Breast epithelium (tissue), 3 donors: Measurements from ENCODE around the gene LAMP2.

Experiments
- CTCF ChIP-seq, 3 donors: fragments of 450-650 bp; IDR thresholded peaks; one replicate each; pipeline ENCODE4 v1.5.1; 2016 to 2017; ENCODE audit warnings: antibody characterized with exemption in 3 of 3, mild to moderate bottlenecking in 3 of 3, moderate library complexity in 3 of 3
- POLR2A ChIP-seq: fragments of 450-650 bp; IDR thresholded peaks from one replicate; pipeline ENCODE4 v1.6.1; 2016; ENCODE audit warnings: antibody characterized with exemption, mild to moderate bottlenecking, moderate library complexity
- POLR2AphosphoS5 ChIP-seq, 3 donors: sonication (generic); formaldehyde crosslinking; IDR thresholded peaks; one replicate each; pipeline ENCODE4 v1.6.1; 2017; ENCODE audit warnings: antibody characterized with exemption in 3 of 3

GRCh38 chrX:120379937-120380681, 89.0 kb downstream of the LAMP2 start:
- TF ChIP-seq CTCF (IDR thresholded peaks at IDR 0.05) = no peak
- no peak for TF ChIP-seq POLR2A
- TF ChIP-seq POLR2AphosphoS5 (IDR thresholded peaks at IDR 0.05) = no peak
